NCI-H2171 treated with DMSO at 0.1 percent for 48 hours (cell line): ENCODE measurements around the gene TMEM74B.

ENCODE experiments used
- DNase-seq: peaks from one replicate; lab custom pipeline; 2025; lab: John Stamatoyannopoulos, UW

TMEM74B gene

GRCh38 chr20:1137236-1137635, 47.5 kb downstream of the TMEM74B start:
- no peak for DNase-seq

- DNase-seq: no peak
These were observed 49.9 kb downstream of the TMEM74B start for GRCh38 chr20:1134836-1135235.

- DNase-seq: no peak
These were observed 50.4 kb downstream of the TMEM74B start for GRCh38 chr20:1134355-1134754.

- DNase-seq: no peak
These were observed 53.4 kb downstream of the TMEM74B start for GRCh38 chr20:1131354-1131753.

- DNase-seq: no peak
These were observed 53.9 kb downstream of the TMEM74B start for GRCh38 chr20:1130847-1131246.
